PFSK-1 (cell line): ENCODE results near the gene XXYLT1.

ENCODE experiments used
- FOXP2 ChIP-seq: optimal IDR thresholded peaks from 2 replicates; pipeline ENCODE3; 2011; ENCODE audit warnings: borderline replicate concordance, control low read depth, inconsistent platforms; ENCODE audit not compliant: insufficient read depth; ENCODE audit errors: extremely low read length, extremely low read depth
- POLR2AphosphoS5 ChIP-seq: IDR thresholded peaks from 2 replicates; pipeline ENCODE4 v1.6.1; 2012; ENCODE audit warnings: low read depth, mild to moderate bottlenecking, control low read depth, low read length, moderate library complexity
- REST ChIP-seq, 2 experiments: IDR thresholded peaks; 2 replicates each; pipeline versions ENCODE4 v1.6.1 to v1.8.0; 2011 to 2012; ENCODE audit warnings: low read depth in 2 of 2, low read length in 2 of 2, control low read depth in 1 of 2, inconsistent platforms in 1 of 2, mild to moderate bottlenecking in 1 of 2, moderate library complexity in 1 of 2; ENCODE audit not compliant: insufficient read depth in 1 of 2
- SIN3A ChIP-seq: IDR thresholded peaks from 2 replicates; pipeline ENCODE4 v1.6.1; 2012; ENCODE audit warnings: mild to moderate bottlenecking, low read length, moderate library complexity, borderline replicate concordance; ENCODE audit not compliant: insufficient read depth
- TAF1 ChIP-seq: IDR thresholded peaks from 2 replicates; pipeline ENCODE4 v1.6.1; 2012; ENCODE audit warnings: low read length, control low read depth, borderline replicate concordance; ENCODE audit not compliant: insufficient read depth

GRCh38 chr3:195270817-195271409 lies at the start of gene XXYLT1:
- TF ChIP-seq POLR2AphosphoS5 = no peak; the same call in 1 of the 2 replicates
- TF ChIP-seq SIN3A = no peak
- no peak for TF ChIP-seq TAF1
- no peak for TF ChIP-seq REST (IDR thresholded peaks at IDR 0.05; ENCODE audit: insufficient read depth in 1 of 2, low read depth in 2 of 2, low read length in 2 of 2)
- no peak for TF ChIP-seq FOXP2
